ENCODE data around the gene MYO1C.
"Not testable (repeated sequence)": the region's sequence is repeated elsewhere in the genome, so short reads cannot be mapped to it uniquely, and the experiment has no call there.

- TF ChIP-seq CTCF (IDR thresholded peaks at IDR 0.05; ENCODE audit: low read depth, low read length); MAX (IDR thresholded peaks at IDR 0.05; ENCODE audit: low read depth, low read length); POLR2A (IDR thresholded peaks at IDR 0.05; ENCODE audit: extremely low read depth, insufficient read length); MYC (IDR thresholded peaks at IDR 0.05; ENCODE audit: low read depth, low read length): not testable (repeated sequence)
Measured at GRCh38 chr17:1418476-1418875, 74.0 kb downstream of the MYO1C start.

Data from NB4 (cell line).